ENCODE measurements around the gene CTRB1.
"Not testable (repeated sequence)": the region's sequence is repeated elsewhere in the genome, so short reads cannot be mapped to it uniquely, and the experiment has no call there.

The CTRB1 gene

GRCh38 chr16:75257886-75258806 is 39.4 kb downstream of the CTRB1 start:
- no peak for DNase-seq

- DNase-seq = no peak
Observed at GRCh38 chr16:75258807-75259141, 40.0 kb downstream of the CTRB1 start.

- no peak for DNase-seq
Observed at GRCh38 chr16:75260851-75261589, 42.2 kb downstream of the CTRB1 start.

GRCh38 chr16:75261590-75262078 is 42.8 kb downstream of the CTRB1 start:
- no peak for DNase-seq

GRCh38 chr16:75262104-75262799 is 43.5 kb downstream of the CTRB1 start:
- no peak for DNase-seq

GRCh38 chr16:75262800-75263127 is 44.0 kb downstream of the CTRB1 start:
- no peak for DNase-seq

GRCh38 chr16:75263291-75263962 is 44.6 kb downstream of the CTRB1 start:
- no peak for DNase-seq

- DNase-seq = no peak
Observed at GRCh38 chr16:75263963-75264445, 45.2 kb downstream of the CTRB1 start.

- DNase-seq = no peak
Observed at GRCh38 chr16:75264457-75264998, 45.7 kb downstream of the CTRB1 start.

- no peak for DNase-seq
Observed at GRCh38 chr16:75264999-75265910, 46.5 kb downstream of the CTRB1 start.

- DNase-seq = peak; percentile 83
Observed at GRCh38 chr16:75265911-75266701, 47.3 kb downstream of the CTRB1 start.

- DNase-seq = no peak
Observed at GRCh38 chr16:75266738-75267630, 48.2 kb downstream of the CTRB1 start.

GRCh38 chr16:75267631-75268264 is 49.0 kb downstream of the CTRB1 start:
- no peak for DNase-seq

- peak; percentile 48 for DNase-seq
Observed at GRCh38 chr16:75269358-75269757, 50.6 kb downstream of the CTRB1 start.

- DNase-seq = no peak
Observed at GRCh38 chr16:75271441-75272096, 52.8 kb downstream of the CTRB1 start.

GRCh38 chr16:75272097-75272551 is 53.3 kb downstream of the CTRB1 start:
- DNase-seq = peak; percentile 86

- DNase-seq = not testable (repeated sequence)
Observed at GRCh38 chr16:75272629-75273028, 53.8 kb downstream of the CTRB1 start.
